ENCODE results near the gene ASPG. TPM values are rescaled to one million over a fixed set of nuclear protein-coding genes. Genes with fewer than 3 reads are reported as not detected.

ASPG gene
- polyA plus RNA-seq, 1 donor from 2014 or later: 0.16 TPM

DNA sequence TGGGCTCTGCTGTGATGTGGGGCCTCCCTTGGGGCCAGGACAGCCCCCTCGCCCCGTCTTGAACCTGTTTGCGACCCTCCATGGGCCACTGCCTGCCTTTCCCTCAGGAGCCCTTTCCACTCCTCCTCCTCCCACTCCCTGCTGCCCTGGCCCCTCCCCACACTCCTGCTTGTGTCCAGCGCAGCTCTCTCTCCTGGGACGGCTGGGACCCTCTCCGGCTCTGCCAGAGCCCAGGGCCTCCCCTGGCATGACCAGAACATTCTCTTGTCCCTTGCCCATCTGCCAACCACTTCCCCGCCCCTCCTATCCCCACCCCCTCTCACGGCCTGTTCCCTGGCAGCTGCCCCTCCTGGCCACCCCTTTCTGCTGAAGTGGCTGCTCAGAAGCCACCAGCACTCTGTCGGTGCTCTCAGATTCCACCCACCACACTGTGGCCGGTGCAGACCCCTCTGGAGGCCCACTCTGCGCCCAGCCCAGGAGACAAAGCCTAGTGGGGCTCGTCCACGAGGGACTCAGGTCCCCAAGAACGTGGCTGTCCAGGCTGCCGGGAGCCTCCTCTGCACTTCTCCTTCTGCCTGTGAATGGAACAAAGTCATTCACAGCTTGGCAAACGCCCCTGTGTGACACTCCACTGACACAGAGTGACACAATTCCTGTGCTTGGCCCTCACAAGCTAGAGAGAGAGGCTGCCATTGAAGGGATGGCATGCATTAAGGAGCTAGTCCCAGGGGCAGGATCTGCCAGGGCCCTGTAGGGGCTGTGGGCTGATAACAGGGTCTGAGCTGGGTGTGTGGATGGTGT, 1.4 kb downstream of the ASPG start:
- Histone ChIP-seq H3K27me3 (ENCODE audit: insufficient read depth, low read depth, low read length) (no peaks in the 10 kb centered on the region), H3K79me2 (replicated peaks; ENCODE audit: insufficient read depth, low read length) (no peaks in the 10 kb centered on the region), H3F3A (ENCODE audit: insufficient read depth, low read length, poor library complexity, severe bottlenecking) (no peaks in the 10 kb centered on the region), H4K20me1 (ENCODE audit: insufficient read depth) (no peaks in the 10 kb centered on the region), H3K9ac (ENCODE audit: low read length) (no peak overlapping the region), H3K4me3 (ENCODE audit: low read length) (no peak overlapping the region), H3K9me3 (ENCODE audit: low read length) (no peaks in the 10 kb centered on the region), H3K27ac (ENCODE audit: low read length) (no peak overlapping the region), H3K9me2 (ENCODE audit: insufficient read depth, low read length) (no peaks in the 10 kb centered on the region), H2AFZ (ENCODE audit: low read depth, low read length) (no peak overlapping the region), H3K36me3 (ENCODE audit: insufficient read depth, low read length) (no peaks in the 10 kb centered on the region), H3K4me2 (ENCODE audit: low read length) (no peak overlapping the region)
- TF ChIP-seq TAF1 (IDR thresholded peaks at IDR 0.05; ENCODE audit: low read depth): no peak
- no peak for TF ChIP-seq EP300 (conservative IDR thresholded peaks at IDR 0.05; ENCODE audit: poor library complexity, severe bottlenecking)
- no peak for TF ChIP-seq EZH2 (IDR thresholded peaks at IDR 0.05; ENCODE audit: borderline replicate concordance, insufficient read depth, low read length, poor library complexity, severe bottlenecking)
- no peak for TF ChIP-seq SMC3 (conservative IDR thresholded peaks at IDR 0.05; ENCODE audit: poor library complexity)
- TF ChIP-seq, protein P1, sequence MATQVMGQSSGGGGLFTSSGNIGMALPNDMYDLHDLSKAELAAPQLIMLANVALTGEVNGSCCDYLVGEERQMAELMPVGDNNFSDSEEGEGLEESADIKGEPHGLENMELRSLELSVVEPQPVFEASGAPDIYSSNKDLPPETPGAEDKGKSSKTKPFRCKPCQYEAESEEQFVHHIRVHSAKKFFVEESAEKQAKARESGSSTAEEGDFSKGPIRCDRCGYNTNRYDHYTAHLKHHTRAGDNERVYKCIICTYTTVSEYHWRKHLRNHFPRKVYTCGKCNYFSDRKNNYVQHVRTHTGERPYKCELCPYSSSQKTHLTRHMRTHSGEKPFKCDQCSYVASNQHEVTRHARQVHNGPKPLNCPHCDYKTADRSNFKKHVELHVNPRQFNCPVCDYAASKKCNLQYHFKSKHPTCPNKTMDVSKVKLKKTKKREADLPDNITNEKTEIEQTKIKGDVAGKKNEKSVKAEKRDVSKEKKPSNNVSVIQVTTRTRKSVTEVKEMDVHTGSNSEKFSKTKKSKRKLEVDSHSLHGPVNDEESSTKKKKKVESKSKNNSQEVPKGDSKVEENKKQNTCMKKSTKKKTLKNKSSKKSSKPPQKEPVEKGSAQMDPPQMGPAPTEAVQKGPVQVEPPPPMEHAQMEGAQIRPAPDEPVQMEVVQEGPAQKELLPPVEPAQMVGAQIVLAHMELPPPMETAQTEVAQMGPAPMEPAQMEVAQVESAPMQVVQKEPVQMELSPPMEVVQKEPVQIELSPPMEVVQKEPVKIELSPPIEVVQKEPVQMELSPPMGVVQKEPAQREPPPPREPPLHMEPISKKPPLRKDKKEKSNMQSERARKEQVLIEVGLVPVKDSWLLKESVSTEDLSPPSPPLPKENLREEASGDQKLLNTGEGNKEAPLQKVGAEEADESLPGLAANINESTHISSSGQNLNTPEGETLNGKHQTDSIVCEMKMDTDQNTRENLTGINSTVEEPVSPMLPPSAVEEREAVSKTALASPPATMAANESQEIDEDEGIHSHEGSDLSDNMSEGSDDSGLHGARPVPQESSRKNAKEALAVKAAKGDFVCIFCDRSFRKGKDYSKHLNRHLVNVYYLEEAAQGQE (IDR thresholded peaks at IDR 0.05; ENCODE audit: borderline replicate concordance): no peak
- no peak for TF ChIP-seq RAD21 (conservative IDR thresholded peaks at IDR 0.05)
- TF ChIP-seq, protein P2, sequence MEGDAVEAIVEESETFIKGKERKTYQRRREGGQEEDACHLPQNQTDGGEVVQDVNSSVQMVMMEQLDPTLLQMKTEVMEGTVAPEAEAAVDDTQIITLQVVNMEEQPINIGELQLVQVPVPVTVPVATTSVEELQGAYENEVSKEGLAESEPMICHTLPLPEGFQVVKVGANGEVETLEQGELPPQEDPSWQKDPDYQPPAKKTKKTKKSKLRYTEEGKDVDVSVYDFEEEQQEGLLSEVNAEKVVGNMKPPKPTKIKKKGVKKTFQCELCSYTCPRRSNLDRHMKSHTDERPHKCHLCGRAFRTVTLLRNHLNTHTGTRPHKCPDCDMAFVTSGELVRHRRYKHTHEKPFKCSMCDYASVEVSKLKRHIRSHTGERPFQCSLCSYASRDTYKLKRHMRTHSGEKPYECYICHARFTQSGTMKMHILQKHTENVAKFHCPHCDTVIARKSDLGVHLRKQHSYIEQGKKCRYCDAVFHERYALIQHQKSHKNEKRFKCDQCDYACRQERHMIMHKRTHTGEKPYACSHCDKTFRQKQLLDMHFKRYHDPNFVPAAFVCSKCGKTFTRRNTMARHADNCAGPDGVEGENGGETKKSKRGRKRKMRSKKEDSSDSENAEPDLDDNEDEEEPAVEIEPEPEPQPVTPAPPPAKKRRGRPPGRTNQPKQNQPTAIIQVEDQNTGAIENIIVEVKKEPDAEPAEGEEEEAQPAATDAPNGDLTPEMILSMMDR (IDR thresholded peaks at IDR 0.05; ENCODE audit: poor library complexity, severe bottlenecking): no peak
- TF ChIP-seq MXI1 (conservative IDR thresholded peaks at IDR 0.05; ENCODE audit: poor library complexity, severe bottlenecking): no peak
- no peak for TF ChIP-seq POLR2AphosphoS5 (IDR thresholded peaks at IDR 0.05)

DNA sequence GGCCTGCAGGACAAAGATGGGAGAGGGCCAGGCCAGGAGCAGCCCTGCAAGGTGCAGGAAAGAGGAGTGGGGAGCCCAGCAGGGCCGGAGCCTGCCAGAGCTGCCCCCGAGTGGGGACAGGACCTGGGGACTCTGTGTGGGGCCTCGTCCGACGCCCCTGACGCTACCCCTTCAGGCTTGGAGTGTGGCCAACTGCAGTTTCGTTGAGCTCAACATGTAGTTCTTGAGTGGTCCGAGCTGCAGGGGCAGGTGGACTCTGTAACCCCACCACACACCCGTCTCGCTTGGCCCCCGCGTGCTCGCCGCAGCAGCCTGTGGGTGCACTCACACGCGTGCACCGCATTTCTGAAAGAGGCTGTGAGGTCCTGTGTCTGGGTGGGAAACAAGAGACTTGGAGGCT, 2.0 kb downstream of the ASPG start:
- no peaks in the 10 kb centered on the region for H3K36me3 ChIP-seq (ENCODE audit: insufficient read depth, low read length)
- no peak for TF ChIP-seq POLR2AphosphoS5 (IDR thresholded peaks at IDR 0.05)
- no peak for TF ChIP-seq SMC3 (conservative IDR thresholded peaks at IDR 0.05; ENCODE audit: poor library complexity)
- TF ChIP-seq, protein P1 (IDR thresholded peaks at IDR 0.05; ENCODE audit: borderline replicate concordance): no peak
- no peak for TF ChIP-seq EP300 (conservative IDR thresholded peaks at IDR 0.05; ENCODE audit: poor library complexity, severe bottlenecking)
- no peak for TF ChIP-seq MXI1 (conservative IDR thresholded peaks at IDR 0.05; ENCODE audit: poor library complexity, severe bottlenecking)
- TF ChIP-seq TAF1 (IDR thresholded peaks at IDR 0.05; ENCODE audit: low read depth): no peak
- TF ChIP-seq EZH2 (IDR thresholded peaks at IDR 0.05; ENCODE audit: borderline replicate concordance, insufficient read depth, low read length, poor library complexity, severe bottlenecking): no peak
- TF ChIP-seq RAD21 (conservative IDR thresholded peaks at IDR 0.05): no peak
- no peak overlapping the region for H3K27ac ChIP-seq (ENCODE audit: low read length)
- no peaks in the 10 kb centered on the region for H4K20me1 ChIP-seq (ENCODE audit: insufficient read depth)
- H3K9me2 ChIP-seq (ENCODE audit: insufficient read depth, low read length): no peaks in the 10 kb centered on the region
- H3K79me2 ChIP-seq (replicated peaks; ENCODE audit: insufficient read depth, low read length): no peaks in the 10 kb centered on the region
- H3K27me3 ChIP-seq (ENCODE audit: insufficient read depth, low read depth, low read length): no peaks in the 10 kb centered on the region
- no peak overlapping the region for H3K9ac ChIP-seq (ENCODE audit: low read length)
- no peaks in the 10 kb centered on the region for H3K9me3 ChIP-seq (ENCODE audit: low read length)
- H3K4me2 ChIP-seq (ENCODE audit: low read length): no peak overlapping the region
- no peak overlapping the region for H3K4me3 ChIP-seq (ENCODE audit: low read length)
- no peaks in the 10 kb centered on the region for H3F3A ChIP-seq (ENCODE audit: insufficient read depth, low read length, poor library complexity, severe bottlenecking)
- H2AFZ ChIP-seq (ENCODE audit: low read depth, low read length): no peak overlapping the region

Measured in neural cell (in vitro differentiated cells).